Tibial nerve (tissue), 4 donors: Measurements from ENCODE around the gene ZC3H12C. TPM values are rescaled to one million over a fixed set of nuclear protein-coding genes. Genes with fewer than 3 reads are reported as not detected.
A peak's percentile ranks its signal among the peaks of the same experiment; 100 is the strongest.

Experiments
- DNase-seq, 2 donors: peaks; one replicate each; pipeline ENCODE4 v3.0.0-alpha.2; 2019; ENCODE audit warnings: low spot score in 2 of 2
- H3K27ac ChIP-seq, 4 donors: fragments of 200-600 bp; sonication (generic) in 3 of 4; one replicate each; pipeline ENCODE4 v1.5.1; 2017 to 2019; ENCODE audit warnings: mild to moderate bottlenecking in 1 of 4
- H3K27me3 ChIP-seq, 2 donors: fragments of 200-600 bp; sonication (generic) in 1 of 2; one replicate each; pipeline versions ENCODE4 v1.5.1 to v1.6.0; 2017 to 2019
- H3K36me3 ChIP-seq, 3 donors: fragments of 200-600 bp; sonication (generic); one replicate each; pipeline ENCODE4 v1.5.1; 2018 to 2019
- H3K4me1 ChIP-seq, 4 donors: fragments of 200-600 bp; sonication (generic) in 3 of 4; one replicate each; pipeline ENCODE4 v1.5.1; 2017 to 2019
- H3K4me3 ChIP-seq, 4 donors: fragments of 200-600 bp; sonication (generic) in 3 of 4; one replicate each; pipeline ENCODE4 v1.5.1; 2017 to 2019; ENCODE audit warnings: mild to moderate bottlenecking in 1 of 4, moderate library complexity in 1 of 4
- H3K9me3 ChIP-seq, 4 donors: fragments of 200-600 bp; sonication (generic) in 3 of 4; one replicate each; pipeline ENCODE4 v1.5.1; 2017 to 2019
- EP300 ChIP-seq, 2 donors: sonication (generic); formaldehyde crosslinking; IDR thresholded peaks; one replicate each; pipeline ENCODE4 v1.6.1; 2017; ENCODE audit warnings: antibody characterized with exemption in 2 of 2, mild to moderate bottlenecking in 1 of 2
- POLR2A ChIP-seq, 2 donors: fragments of 450-650 bp; IDR thresholded peaks; one replicate each; pipeline ENCODE4 v1.6.1; 2017; ENCODE audit warnings: antibody characterized with exemption in 2 of 2, mild to moderate bottlenecking in 2 of 2, moderate library complexity in 2 of 2
- WGBS, 2 donors: methylation state at CpG; one replicate each; pipeline ENCODE4 v1.1.5; 2018; 5-methylcytosine and 5-hydroxymethylcytosine counted together
- total RNA-seq, 4 donors: library from RNA; depleted of rRNA; stranded (reverse); fragments of >200 nt; gene quantifications; one replicate each; pipeline ENCODE4 v1.1.0, GENCODE V29; 2016
- TF ChIP-seq, protein P1 (sequence below), 5 experiments: fragments of 200-600 bp in 3 of 5; fragments of 450-650 bp in 2 of 5; sonication (generic) in 3 of 5; IDR thresholded peaks; one replicate each; pipeline ENCODE4 v1.5.1; 2016 to 2019; ENCODE audit warnings: antibody characterized with exemption in 5 of 5, mild to moderate bottlenecking in 3 of 5, moderate library complexity in 2 of 5

The ZC3H12C gene
- total RNA-seq, 4 donors from 2014 or later: 15.9 to 26.0 (median 19.4) TPM

DNA sequence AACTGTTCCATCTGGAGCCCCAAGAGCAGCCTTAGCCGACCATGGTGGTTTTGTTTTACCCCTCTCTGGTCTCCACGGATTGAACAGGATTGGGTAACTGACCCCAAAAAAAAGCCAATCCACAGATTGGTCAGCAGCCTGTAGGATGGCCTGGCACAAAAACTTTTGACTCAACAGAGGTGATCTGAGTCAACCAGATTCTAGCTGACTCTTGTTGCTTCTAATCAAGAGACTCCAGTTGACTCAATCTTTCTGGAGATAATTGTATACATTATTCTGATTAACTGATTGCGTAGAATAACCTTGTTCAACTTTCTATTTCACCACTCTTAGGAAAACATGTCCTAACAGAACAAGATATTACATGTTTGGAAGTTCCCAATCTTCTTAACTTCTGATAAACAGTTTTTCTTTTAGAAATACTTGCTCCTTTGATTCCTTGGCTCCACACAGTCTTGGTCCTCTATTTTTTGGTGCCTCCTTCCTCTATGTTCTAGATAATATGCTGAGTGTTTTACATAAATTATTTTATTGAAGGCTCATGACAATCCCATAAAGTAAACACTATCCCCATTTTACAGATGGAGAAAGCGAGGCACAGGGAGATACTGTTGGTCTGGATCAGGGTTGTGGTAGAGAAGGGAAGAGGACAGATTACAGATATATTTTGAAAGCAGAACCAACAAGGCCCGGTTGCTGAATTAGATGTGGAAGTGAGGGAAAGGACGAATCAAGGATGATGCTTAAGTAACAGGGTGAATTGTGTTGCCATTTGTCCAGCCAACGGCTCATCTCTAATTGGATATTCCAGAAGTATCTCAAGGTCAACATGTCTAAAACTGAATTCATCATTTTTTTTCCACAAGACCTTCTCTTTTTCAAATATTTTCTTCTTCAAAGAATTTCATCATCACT lies 11.5 kb upstream of the ZC3H12C start:
- Histone ChIP-seq H3K27ac (no peak overlapping the region), H3K4me3 (no peak overlapping the region), H3K9me3 (peaks cover 0 to 7% (median 0%) of the 10 kb centered on the region in 4 donors), H3K4me1 (peaks cover 0 to 22% (median 0%) of the 10 kb centered on the region in 4 donors), H3K36me3 (no peaks in the 10 kb centered on the region), H3K27me3 (no peaks in the 10 kb centered on the region)
- no peak for TF ChIP-seq EP300 (IDR thresholded peaks at IDR 0.05)
- TF ChIP-seq, protein P1, sequence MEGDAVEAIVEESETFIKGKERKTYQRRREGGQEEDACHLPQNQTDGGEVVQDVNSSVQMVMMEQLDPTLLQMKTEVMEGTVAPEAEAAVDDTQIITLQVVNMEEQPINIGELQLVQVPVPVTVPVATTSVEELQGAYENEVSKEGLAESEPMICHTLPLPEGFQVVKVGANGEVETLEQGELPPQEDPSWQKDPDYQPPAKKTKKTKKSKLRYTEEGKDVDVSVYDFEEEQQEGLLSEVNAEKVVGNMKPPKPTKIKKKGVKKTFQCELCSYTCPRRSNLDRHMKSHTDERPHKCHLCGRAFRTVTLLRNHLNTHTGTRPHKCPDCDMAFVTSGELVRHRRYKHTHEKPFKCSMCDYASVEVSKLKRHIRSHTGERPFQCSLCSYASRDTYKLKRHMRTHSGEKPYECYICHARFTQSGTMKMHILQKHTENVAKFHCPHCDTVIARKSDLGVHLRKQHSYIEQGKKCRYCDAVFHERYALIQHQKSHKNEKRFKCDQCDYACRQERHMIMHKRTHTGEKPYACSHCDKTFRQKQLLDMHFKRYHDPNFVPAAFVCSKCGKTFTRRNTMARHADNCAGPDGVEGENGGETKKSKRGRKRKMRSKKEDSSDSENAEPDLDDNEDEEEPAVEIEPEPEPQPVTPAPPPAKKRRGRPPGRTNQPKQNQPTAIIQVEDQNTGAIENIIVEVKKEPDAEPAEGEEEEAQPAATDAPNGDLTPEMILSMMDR (IDR thresholded peaks at IDR 0.05): no peak
- no peak for DNase-seq
- WGBS, 2 donors: 83 to 91% methylated on average over 7 of the region's 7 CpGs

DNA sequence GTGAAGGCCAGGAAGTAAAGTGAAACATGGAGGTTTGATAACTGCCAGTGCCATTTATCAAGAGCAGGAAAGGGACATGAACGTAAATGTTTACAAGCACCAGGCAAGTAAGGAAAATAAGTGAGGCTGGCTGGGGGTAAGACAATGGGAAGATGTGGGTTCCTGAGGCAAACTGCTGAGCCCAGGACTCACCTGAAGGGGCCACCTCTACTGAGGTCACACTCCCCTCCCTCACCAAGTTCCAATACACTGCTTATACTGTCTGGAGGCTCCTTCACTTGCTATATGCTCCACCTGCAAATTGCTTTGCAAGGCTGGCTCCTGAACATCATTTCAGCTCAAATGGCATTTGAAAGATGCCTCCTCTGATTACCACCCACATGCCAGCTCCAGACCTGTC lies 10.3 kb upstream of the ZC3H12C start:
- Histone ChIP-seq H3K27me3 (no peaks in the 10 kb centered on the region), H3K9me3 (peaks cover 0 to 7% (median 0%) of the 10 kb centered on the region in 4 donors), H3K27ac (no peak overlapping the region), H3K4me3 (no peak overlapping the region), H3K36me3 (no peaks in the 10 kb centered on the region), H3K4me1 (peaks cover 0 to 18% (median 0%) of the 10 kb centered on the region in 4 donors)
- WGBS, 2 donors: 87 to 89% methylated on average over 1 of the region's 1 CpG
- no peak for TF ChIP-seq POLR2A (IDR thresholded peaks at IDR 0.05)
- TF ChIP-seq EP300 (IDR thresholded peaks at IDR 0.05): no peak
- TF ChIP-seq, protein P1 (IDR thresholded peaks at IDR 0.05): no peak
- DNase-seq: no peak

DNA sequence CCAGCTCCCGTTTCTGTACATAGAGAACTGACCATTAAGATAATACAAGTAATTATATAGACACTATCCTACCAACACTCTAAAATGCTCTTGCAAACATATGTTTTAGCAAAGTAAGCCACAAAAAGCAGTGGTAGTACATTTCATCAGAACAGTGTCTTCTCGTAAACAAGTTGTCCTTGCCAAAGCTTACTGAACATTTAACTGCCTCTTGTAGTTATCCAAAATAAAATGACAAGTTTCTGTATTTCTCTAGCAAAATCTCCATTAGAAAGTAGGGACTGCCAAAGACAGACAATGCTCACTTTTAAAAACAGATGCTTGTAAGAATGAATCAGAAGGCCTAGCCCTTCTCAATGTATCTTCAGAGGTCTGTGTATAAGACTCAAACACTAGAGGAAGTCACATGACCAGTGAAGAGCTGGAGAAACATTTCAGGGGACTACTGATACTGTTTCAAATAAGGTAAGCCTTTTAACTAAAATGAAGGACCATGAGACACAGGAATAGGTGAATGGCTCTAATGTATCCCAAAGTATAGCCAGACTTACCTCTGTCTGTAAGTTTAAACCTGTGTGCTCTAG lies 7.8 kb upstream of the ZC3H12C start:
- peak overlapping the region; percentile 12 to 78 (median 50) for H3K27ac ChIP-seq
- H3K36me3 ChIP-seq: no peaks in the 10 kb centered on the region
- no peak for DNase-seq
- TF ChIP-seq, protein P1 (IDR thresholded peaks at IDR 0.05): no peak
- TF ChIP-seq POLR2A (IDR thresholded peaks at IDR 0.05): no peak
- TF ChIP-seq EP300 (IDR thresholded peaks at IDR 0.05): no peak
- no peaks in the 10 kb centered on the region for H3K27me3 ChIP-seq
- no peaks in the 10 kb centered on the region for H3K9me3 ChIP-seq
- no peak overlapping the region for H3K4me3 ChIP-seq
- peaks cover 0 to 18% (median 0%) of the 10 kb centered on the region in 4 donors for H3K4me1 ChIP-seq
- 62 to 70% methylated on average over 2 of the region's 2 CpGs for WGBS, 2 donors

DNA sequence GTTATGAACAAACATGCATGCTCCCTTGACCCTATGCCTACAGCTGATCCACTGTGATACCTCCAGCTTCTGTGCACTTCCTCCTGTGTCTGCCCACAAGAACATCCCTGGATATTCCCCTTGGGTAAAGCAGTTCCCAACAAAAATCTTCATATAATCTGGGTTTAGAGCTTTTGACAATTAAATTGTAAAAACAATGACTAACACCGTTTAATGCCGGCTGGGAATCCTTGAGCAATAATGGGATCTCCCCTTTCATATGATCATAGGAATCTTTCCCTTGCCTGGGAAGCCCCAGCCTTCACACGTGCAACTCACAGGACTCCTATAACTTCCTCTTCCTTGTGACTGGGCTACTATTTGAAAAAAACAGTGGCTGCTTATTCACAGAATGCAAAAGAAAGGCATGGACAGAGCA lies 6.3 kb upstream of the ZC3H12C start:
- Histone ChIP-seq H3K4me1 (peaks cover 0 to 21% (median 3%) of the 10 kb centered on the region in 4 donors), H3K27me3 (no peaks in the 10 kb centered on the region), H3K27ac (no peak overlapping the region), H3K9me3 (no peaks in the 10 kb centered on the region), H3K4me3 (no peak overlapping the region), H3K36me3 (no peaks in the 10 kb centered on the region)
- WGBS, 2 donors: 26 to 48% methylated on average over 3 of the region's 3 CpGs
- peak in 1 of 2 donors; percentile 58 for DNase-seq
- TF ChIP-seq EP300 (IDR thresholded peaks at IDR 0.05) (peak in 1 of 2 donors; percentile 72), POLR2A (IDR thresholded peaks at IDR 0.05) (no peak)

DNA sequence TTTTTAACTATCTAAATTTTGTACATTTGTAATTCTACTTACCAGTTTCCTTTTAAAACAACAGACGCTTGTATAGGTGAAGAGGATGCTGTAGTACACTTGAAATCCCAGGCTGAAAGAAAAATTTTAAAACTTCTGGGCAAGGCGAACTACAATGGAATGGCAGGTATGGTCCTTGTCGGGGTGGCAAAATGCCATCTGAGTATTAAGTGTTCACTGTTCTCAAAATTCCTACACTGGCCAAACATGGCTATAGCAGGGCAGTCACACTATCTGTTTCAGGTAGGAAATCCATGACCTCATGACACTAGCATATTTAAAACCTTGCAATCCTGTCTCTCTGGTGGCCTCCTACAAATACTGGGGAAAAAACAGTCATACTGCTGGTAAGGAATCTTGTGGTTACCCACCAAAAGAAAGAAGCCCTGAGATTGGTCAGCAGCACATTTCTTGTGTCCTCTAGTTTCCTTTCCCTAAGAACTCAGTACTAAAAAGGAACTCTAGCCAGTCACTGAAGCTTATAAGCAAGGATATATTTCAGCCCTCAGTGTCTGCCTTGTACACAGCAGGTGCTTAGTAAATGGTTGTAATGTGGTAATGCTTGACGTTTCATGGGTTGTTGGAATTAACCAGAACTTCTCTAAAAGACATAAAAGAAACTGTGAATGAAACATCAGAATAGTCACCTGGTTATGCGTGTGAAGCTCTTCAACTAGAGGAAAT lies 5.2 kb upstream of the ZC3H12C start:
- no peaks in the 10 kb centered on the region for H3K27me3 ChIP-seq
- whole genome bisulfite sequencing, 2 donors: 93% methylated on average over 5 of the region's 5 CpGs
- peaks cover 0 to 25% (median 3%) of the 10 kb centered on the region in 4 donors for H3K4me1 ChIP-seq
- TF ChIP-seq, protein P1 (IDR thresholded peaks at IDR 0.05): no peak
- TF ChIP-seq POLR2A (IDR thresholded peaks at IDR 0.05): no peak
- no peak for TF ChIP-seq EP300 (IDR thresholded peaks at IDR 0.05)
- H3K9me3 ChIP-seq: no peaks in the 10 kb centered on the region
- H3K36me3 ChIP-seq: no peaks in the 10 kb centered on the region
- no peak for DNase-seq
- no peak overlapping the region for H3K4me3 ChIP-seq
- no peak overlapping the region for H3K27ac ChIP-seq
